COR-L47 (cell line): ENCODE data around the gene SEMA5A.

Experiments used
- DNase-seq: peaks from one replicate; lab custom pipeline; 2025; lab: John Stamatoyannopoulos, UW

The SEMA5A gene

GRCh38 chr5:9477537-9477936 lies 68.3 kb downstream of the SEMA5A start:
- DNase-seq = no peak

DNA sequence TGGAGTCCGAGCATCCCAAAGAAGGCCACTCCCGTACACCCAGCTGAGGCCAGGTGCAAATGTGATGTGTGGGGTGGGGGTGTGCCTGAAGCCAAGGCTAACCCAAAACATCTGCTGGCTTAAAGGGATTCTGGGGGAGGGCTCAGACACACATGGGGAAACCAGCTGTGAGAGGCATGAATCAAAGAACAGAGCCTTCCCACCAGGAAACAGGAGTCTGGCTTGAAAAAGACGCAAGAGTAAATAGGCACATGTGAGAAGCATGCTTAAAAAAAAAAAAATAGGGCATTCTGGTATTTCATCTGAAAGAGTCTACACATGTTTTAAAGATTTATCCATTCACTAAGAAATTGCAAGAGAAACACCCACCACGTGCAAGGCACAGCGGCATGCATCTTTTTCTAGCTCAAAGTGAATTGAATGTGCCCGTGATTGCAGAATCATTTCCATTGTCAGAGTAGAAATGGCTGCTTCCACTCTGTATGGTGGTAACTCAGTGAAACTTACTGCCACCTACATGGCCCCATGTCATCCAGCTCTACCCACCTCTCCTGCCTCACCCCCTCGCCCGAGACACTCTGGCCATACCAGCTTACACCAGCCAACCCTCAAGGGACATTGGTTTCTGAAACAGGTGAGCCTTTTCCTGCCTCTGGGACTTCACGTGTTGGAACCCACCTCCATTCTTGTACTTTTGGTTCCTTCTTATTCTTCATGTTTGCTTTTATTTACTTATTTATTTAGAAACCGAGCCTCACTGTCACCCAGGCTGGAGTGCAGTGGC lies 71.5 kb downstream of the SEMA5A start:
- DNase-seq = no peak

DNA sequence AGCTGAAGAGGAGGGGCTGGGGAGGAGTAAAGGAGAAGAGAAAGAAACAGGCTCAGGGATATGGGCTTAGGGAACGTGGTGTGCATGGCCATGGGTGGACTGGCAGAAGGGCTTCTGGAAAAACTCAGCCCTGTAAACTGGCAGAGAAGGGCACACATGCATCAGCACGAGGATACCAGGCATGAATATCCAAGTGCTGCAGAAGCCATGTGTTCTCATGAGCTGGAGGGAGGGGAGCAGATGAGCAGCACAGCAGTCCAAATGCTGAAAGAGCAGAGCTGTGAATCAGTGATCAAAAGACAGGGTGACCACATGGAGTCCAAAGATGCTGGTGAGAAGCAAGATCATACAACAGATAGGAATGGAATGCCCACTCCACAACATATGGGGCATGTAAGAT lies 72.3 kb downstream of the SEMA5A start:
- no peak for DNase-seq

- DNase-seq = no peak
Observed at GRCh38 chr5:9470410-9470809, 75.5 kb downstream of the SEMA5A start.

GRCh38 chr5:9468060-9468388 lies 77.9 kb downstream of the SEMA5A start:
- DNase-seq = no peak

- DNase-seq = no peak
Observed at GRCh38 chr5:9467199-9468059, 78.4 kb downstream of the SEMA5A start.

GRCh38 chr5:9466697-9467096 lies 79.2 kb downstream of the SEMA5A start:
- DNase-seq = no peak

DNA sequence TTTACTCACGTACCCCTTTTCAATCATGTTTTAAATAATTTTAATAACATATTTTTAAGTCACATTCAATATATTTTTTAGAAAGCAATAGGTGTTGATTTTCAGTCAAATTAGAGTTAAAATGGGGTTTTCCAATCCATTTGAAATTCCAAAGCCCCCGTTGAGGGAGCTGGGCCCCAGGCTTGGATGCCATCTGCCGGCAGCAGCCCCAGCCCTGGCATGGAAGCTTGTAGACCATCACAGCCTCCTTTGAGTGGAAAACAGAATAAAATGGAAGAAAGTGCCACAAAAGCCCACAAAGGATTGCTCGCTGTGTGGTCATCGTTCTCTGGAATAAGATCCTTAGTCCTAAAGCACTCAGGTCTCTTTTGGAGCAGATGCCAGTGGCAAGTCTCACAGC lies 81.4 kb downstream of the SEMA5A start:
- DNase-seq = no peak

- DNase-seq = no peak
Observed at GRCh38 chr5:9462109-9462508, 83.8 kb downstream of the SEMA5A start.

GRCh38 chr5:9460885-9461645 lies 84.8 kb downstream of the SEMA5A start:
- no peak for DNase-seq

DNA sequence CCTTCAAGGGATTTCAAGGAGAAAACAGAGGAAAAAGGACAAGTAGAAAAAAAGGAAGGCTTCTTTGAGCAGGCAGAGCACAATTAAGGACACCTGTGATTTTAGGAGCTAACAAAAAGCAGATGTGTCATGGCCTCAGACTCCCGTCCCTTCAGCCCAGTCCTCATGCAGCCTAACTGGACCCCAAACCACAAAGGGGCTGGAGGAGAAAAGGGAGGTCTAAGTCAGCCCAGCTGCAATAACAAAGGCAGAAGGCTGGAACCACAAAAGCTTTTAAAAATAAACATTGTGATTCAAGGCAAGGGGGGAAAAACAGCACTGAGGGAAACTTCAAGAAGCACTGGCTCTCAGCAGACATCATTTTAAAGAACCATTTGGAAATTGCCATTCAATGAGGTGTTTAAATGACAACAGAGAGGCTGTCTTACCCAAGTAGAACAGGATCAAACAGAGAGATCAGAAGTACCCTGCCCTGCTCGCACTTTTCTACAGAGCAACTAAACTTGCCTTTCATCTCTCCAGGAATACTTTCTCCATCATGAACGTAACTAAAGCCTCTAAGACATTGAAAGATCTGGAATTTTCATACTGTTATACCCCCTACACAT lies 89.3 kb downstream of the SEMA5A start:
- no peak for DNase-seq

DNA sequence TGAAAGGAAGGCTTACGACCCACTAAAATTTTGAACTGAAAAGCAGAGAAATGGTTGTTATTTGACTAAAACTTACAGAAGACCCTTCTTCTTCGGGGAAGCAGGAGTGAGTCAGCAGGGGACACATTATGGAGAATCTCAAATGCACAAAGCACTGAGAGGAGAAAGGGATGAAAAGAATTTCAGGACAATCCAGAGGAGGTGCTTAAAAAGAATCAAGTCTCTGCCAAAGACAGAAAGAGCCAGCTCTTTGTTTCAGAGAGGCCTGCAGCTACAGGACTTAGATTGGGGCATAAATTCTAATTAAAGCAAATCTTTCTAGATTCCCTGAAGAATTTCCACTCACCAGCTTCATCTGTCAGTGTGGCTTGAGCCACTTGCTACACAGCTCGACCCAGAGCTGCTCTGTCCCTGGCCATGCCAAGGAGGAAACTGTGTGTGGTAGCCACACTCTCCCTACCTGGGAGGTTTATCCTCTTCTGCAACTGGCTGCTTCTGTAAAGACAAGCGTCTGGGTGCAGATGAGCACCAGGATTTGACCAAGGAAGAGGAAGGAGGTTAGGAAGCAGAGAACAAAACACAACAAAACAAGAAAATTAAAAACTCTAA lies 89.9 kb downstream of the SEMA5A start:
- no peak for DNase-seq

DNA sequence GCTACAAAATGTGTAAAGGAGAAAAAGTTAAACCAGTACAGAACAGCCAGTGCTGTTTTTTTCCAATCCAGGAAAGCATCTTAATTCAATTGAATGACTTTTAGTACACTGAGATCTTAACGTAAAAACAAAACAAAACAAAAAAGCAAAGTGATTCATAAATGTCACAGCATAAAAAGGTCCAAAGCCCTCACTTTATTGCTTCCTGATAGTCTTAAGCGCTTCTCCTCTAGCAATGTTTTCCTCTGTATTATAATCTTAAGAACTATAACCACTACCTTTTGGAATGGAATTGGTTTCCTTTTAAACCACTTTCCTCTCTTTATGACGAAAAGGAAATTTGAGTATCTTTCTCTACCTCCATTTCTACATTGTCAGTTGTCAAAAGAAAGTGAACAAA lies 91.4 kb downstream of the SEMA5A start:
- no peak for DNase-seq

- no peak for DNase-seq
Observed at GRCh38 chr5:9454012-9454481, 91.8 kb downstream of the SEMA5A start.

DNA sequence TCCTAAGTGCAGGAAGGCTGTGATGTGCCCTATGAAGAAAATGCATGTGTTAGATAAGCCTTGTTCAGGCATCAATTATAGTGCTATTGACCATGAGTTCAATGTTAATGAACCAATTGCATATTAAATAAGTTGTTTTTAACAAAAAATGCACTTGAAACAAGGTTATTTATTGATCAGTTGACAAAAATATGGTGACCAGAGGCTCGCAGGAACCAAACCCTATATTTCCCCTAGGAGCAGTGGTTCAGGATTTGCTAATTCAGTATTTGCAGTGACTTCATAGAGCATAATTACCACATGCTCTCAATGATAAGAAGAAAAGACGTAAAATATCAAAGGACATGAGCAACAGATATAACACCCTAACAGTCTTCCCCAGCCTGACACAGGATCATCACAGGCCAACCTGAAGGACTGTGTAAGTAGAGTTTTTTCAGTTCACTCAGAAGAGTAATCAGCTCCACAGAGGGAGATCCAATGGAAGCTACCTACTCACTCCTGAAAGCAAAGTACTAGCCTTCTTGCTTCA lies 92.3 kb downstream of the SEMA5A start:
- DNase-seq = no peak

- DNase-seq = no peak
Observed at GRCh38 chr5:9452181-9452580, 93.7 kb downstream of the SEMA5A start.

- no peak for DNase-seq
Observed at GRCh38 chr5:9451037-9451436, 94.8 kb downstream of the SEMA5A start.

DNA sequence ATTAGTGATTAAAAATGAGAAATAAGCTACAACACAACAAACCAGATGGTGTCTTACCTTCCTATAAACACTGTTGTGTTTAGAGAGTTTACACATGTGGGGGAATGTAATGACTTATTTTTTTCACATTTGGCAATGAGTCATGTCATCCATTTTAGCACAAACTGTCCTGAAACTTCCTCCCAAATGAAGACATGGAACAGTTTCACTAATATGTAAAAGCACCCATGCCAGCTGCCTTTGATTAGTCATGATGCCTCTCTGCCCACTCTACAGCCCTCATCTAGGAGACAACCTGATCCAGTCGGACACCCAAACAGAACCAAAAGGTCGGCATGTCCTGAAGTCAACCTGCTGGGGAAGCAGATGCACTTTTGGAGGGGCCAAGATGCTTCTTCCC lies 98.2 kb downstream of the SEMA5A start:
- DNase-seq = no peak

- DNase-seq = no peak
Observed at GRCh38 chr5:9445826-9446388, 100.0 kb downstream of the SEMA5A start.

DNA sequence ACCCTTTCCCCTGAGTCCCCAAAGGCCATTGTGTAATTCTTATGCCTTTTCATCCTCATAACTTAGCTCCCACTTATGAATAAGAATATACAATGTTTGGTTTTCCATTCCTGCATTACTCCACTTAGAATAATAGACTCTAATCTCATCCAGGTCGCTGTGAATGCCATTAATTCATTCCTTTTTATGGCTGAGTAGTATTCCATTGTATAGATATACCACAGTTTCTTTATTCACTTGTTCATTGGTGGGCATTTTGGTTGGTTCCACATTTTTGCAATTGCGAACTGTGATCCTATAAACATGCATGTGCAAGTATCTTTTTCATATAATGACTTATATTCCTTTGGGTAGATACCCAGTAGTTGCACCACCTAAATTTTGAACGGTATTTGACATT lies 101.5 kb downstream of the SEMA5A start:
- no peak for DNase-seq

DNA sequence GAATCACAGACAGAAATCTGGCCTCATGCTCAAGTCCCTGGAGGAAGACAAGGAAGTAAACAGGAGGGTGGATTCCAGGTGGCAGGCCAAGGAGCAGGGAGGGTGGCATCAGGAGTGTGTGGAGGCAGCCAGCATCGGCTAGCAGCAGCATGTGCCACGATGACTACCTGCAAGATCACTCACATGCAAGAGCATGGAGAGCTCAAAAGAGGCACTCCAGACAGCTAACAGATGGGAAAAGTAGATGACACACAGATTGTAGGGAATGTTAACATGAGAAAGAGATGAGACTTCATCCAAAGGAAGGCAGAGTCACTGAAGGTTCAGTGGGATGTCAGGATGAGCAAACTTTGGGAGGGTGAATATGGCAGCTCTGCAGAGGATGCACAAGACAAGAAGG lies 104.3 kb downstream of the SEMA5A start:
- DNase-seq = no peak
